Activated T-cell treated with anti-CD3 and anti-CD28 coated beads, Interleukin-2, amount 50 U/mL, for 72 hours (primary cell): ENCODE data around the gene H3-3A. TPM values are rescaled to one million over a fixed set of nuclear protein-coding genes. Genes with fewer than 3 reads are reported as not detected.

ENCODE experiments used
- ATAC-seq, 2 donors: fragments of 150-1000 bp; cut with Tn5 transposase; replicated peaks in 1 of 2; 2 replicates each; pipeline ENCODE4 v1.10.0; 2021; ENCODE audit warnings: moderate library complexity in 2 of 2, mild to moderate bottlenecking in 1 of 2
- DNase-seq, 2 donors: peaks; one replicate each; pipeline ENCODE4 v3.0.0; 2021 to 2022; ENCODE audit warnings: mixed read lengths in 1 of 2
- H3K27ac Mint-ChIP-seq: one replicate; pipeline ENCODE4 v1.8.0; 2022; ENCODE audit warnings: mild to moderate bottlenecking, moderate library complexity, mixed read lengths
- H3K27me3 Mint-ChIP-seq: one replicate; pipeline ENCODE4 v1.8.0; 2022; ENCODE audit warnings: low read depth, mixed read lengths
- H3K36me3 Mint-ChIP-seq, 2 donors: one replicate each; pipeline ENCODE4 v1.8.0; 2022; ENCODE audit warnings: mixed read lengths in 2 of 2, mild to moderate bottlenecking in 1 of 2; ENCODE audit not compliant: insufficient read depth in 2 of 2
- H3K4me1 Mint-ChIP-seq: one replicate; pipeline ENCODE4 v1.8.0; 2022; ENCODE audit warnings: low read depth, mixed read lengths
- H3K4me3 Mint-ChIP-seq, 2 donors: one replicate each; pipeline ENCODE4 v1.8.0; 2022; ENCODE audit warnings: mild to moderate bottlenecking in 2 of 2, mixed read lengths in 2 of 2, moderate library complexity in 2 of 2
- H3K9me3 Mint-ChIP-seq, 2 donors: one replicate each; pipeline ENCODE4 v1.8.0; 2022; ENCODE audit warnings: mixed read lengths in 2 of 2
- total RNA-seq, 2 donors: library from RNA; stranded (reverse); gene quantifications; one replicate each; pipeline ENCODE4 v1.2.3, GENCODE V29; 2022

The H3-3A gene
- 100 to 1,000 TPM; 231 to 239 TPM for total RNA-seq

DNA sequence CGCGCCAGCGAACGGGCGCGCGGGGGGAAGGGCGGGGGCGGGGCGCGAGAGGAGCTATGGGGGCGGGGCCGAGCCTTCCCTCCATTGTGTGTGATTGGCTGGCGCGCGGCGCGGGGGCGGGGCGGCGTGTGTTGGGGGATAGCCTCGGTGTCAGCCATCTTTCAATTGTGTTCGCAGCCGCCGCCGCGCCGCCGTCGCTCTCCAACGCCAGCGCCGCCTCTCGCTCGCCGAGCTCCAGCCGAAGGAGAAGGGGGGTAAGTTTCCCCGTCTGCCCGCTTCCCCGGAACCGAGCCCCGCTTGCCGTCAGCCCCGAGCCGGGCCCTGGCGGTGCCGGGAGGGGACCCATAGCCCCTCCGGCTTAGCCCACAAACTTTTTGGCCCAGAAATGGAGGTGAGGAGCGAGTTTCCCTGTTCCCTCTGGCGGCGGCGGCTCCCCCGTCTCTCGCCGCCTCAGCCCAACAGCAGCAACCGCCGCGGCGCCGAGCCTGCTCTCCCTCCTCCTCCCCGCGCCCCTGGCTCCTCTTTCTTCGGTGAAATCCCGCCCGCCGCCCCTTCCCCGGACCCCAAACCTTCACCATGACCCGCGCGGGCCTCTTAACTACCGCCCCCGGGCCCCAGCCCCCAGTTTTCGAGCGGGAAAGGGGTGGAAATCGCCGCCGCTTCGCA lies at the start of gene H3-3A:
Gene H3-3A, plus strand, starts transcription at position 159 of the 666 bp plus-strand sequence. CDS start 1,636 bp downstream, outside the sequence.
- peak; percentile 87 for ATAC-seq
- Mint-ChIP-seq H3K27ac (peak within 1 kb of the TSS; percentile 96), H3K4me3 (peak within 1 kb of the TSS; percentile 100), H3K27me3 (no peaks in the 10 kb centered on the region), H3K4me1 (peaks cover 41% of the 10 kb centered on the region), H3K36me3 (peaks cover 20 to 38% of the 10 kb centered on the region in 2 donors), H3K9me3 (no peaks in the 10 kb centered on the region)
- peak; percentile 98 to 99 for DNase-seq

- no peak overlapping the region for H3K27ac Mint-ChIP-seq
- ATAC-seq = no peak
- DNase-seq = no peak
- peaks cover 16% of the 10 kb centered on the region for H3K27me3 Mint-ChIP-seq
- H3K9me3 Mint-ChIP-seq = no peaks in the 10 kb centered on the region
- H3K4me3 Mint-ChIP-seq = no peak overlapping the region
- H3K4me1 Mint-ChIP-seq = peaks cover 6% of the 10 kb centered on the region
- no peaks in the 10 kb centered on the region for H3K36me3 Mint-ChIP-seq
Measured at GRCh38 chr1:226017070-226017469, 45.4 kb upstream of the H3-3A start.

- Mint-ChIP-seq H3K27me3 (peaks cover 12% of the 10 kb centered on the region), H3K4me1 (peaks cover 6% of the 10 kb centered on the region), H3K9me3 (no peaks in the 10 kb centered on the region), H3K36me3 (no peaks in the 10 kb centered on the region), H3K27ac (no peak overlapping the region), H3K4me3 (no peak overlapping the region)
- no peak for DNase-seq
- ATAC-seq = no peak
Measured at GRCh38 chr1:226019572-226019971, 42.9 kb upstream of the H3-3A start.

DNA sequence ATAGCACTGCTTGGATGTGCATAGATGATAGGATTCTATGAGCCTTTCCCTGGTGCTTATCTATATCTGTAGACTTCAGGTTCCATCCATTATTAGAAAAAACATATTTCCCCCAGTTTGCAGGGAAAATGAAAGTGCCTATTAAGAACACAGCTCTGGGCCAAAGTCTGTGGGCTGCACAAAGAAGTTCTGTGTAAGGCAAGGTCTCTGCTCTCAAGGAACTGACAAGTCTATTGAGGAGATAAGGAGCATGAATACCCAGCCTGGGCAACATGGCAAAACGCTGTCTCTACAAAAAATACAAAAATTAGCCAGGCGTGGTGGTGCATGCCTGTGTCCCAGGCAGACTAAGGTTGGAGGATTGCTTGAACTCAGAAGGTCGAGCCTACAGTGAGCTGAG lies 41.1 kb upstream of the H3-3A start:
- Mint-ChIP-seq H3K36me3 (no peaks in the 10 kb centered on the region), H3K9me3 (no peaks in the 10 kb centered on the region), H3K4me1 (peaks cover 6% of the 10 kb centered on the region), H3K4me3 (no peak overlapping the region), H3K27me3 (peaks cover 6% of the 10 kb centered on the region), H3K27ac (no peak overlapping the region)
- ATAC-seq (no peak), DNase-seq (no peak)

DNA sequence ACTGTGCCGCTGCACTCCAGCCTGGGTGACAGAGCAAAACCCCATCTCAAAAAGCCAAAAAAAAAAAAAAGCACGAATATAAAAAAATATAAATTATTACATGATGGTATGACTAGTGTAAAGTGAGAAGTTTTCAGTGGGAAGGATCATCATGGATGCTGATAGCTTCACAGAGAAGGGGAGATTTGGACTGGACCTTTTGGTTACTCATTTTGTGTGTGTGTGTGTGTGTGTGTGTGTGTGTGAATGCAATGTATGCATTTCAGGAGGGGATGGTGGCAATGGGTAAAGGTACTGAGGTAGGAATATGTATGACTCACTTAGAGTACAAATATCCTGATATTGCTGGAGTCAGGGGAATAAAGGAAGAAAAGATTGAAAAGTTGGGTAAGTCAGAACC lies 40.7 kb upstream of the H3-3A start:
- DNase-seq = no peak
- no peak for ATAC-seq
- no peaks in the 10 kb centered on the region for H3K36me3 Mint-ChIP-seq
- H3K27ac Mint-ChIP-seq = no peak overlapping the region
- peaks cover 6% of the 10 kb centered on the region for H3K4me1 Mint-ChIP-seq
- no peaks in the 10 kb centered on the region for H3K9me3 Mint-ChIP-seq
- peaks cover 6% of the 10 kb centered on the region for H3K27me3 Mint-ChIP-seq
- H3K4me3 Mint-ChIP-seq = no peak overlapping the region

GRCh38 chr1:226023735-226024134 lies 38.8 kb upstream of the H3-3A start:
- no peaks in the 10 kb centered on the region for H3K4me1 Mint-ChIP-seq
- no peak overlapping the region for H3K27ac Mint-ChIP-seq
- H3K4me3 Mint-ChIP-seq = no peak overlapping the region
- no peak for ATAC-seq
- H3K36me3 Mint-ChIP-seq = no peaks in the 10 kb centered on the region
- no peaks in the 10 kb centered on the region for H3K27me3 Mint-ChIP-seq
- no peaks in the 10 kb centered on the region for H3K9me3 Mint-ChIP-seq
- DNase-seq = no peak

- DNase-seq (no peak), ATAC-seq (no peak)
- no peaks in the 10 kb centered on the region for H3K9me3 Mint-ChIP-seq
- no peak overlapping the region for H3K27ac Mint-ChIP-seq
- no peak overlapping the region for H3K4me3 Mint-ChIP-seq
- no peaks in the 10 kb centered on the region for H3K36me3 Mint-ChIP-seq
- H3K4me1 Mint-ChIP-seq = no peaks in the 10 kb centered on the region
- no peaks in the 10 kb centered on the region for H3K27me3 Mint-ChIP-seq
Measured at GRCh38 chr1:226026833-226027232, 35.7 kb upstream of the H3-3A start.

GRCh38 chr1:226027538-226028217 lies 34.8 kb upstream of the H3-3A start:
- Mint-ChIP-seq H3K36me3 (no peaks in the 10 kb centered on the region), H3K4me1 (no peaks in the 10 kb centered on the region), H3K27ac (no peak overlapping the region), H3K9me3 (no peaks in the 10 kb centered on the region), H3K27me3 (no peaks in the 10 kb centered on the region), H3K4me3 (no peak overlapping the region)
- ATAC-seq (no peak), DNase-seq (no peak)

GRCh38 chr1:226029093-226029496 lies 33.4 kb upstream of the H3-3A start:
- Mint-ChIP-seq H3K36me3 (no peaks in the 10 kb centered on the region), H3K4me1 (no peaks in the 10 kb centered on the region), H3K9me3 (no peaks in the 10 kb centered on the region), H3K27me3 (no peaks in the 10 kb centered on the region), H3K4me3 (no peak overlapping the region), H3K27ac (no peak overlapping the region)
- no peak for DNase-seq
- no peak for ATAC-seq

GRCh38 chr1:226029568-226030225 lies 32.8 kb upstream of the H3-3A start:
- Mint-ChIP-seq H3K4me1 (no peaks in the 10 kb centered on the region), H3K36me3 (no peaks in the 10 kb centered on the region), H3K9me3 (no peaks in the 10 kb centered on the region), H3K27me3 (no peaks in the 10 kb centered on the region), H3K4me3 (no peak overlapping the region), H3K27ac (no peak overlapping the region)
- ATAC-seq (no peak), DNase-seq (no peak)

- no peak for DNase-seq
- H3K4me1 Mint-ChIP-seq = no peaks in the 10 kb centered on the region
- no peaks in the 10 kb centered on the region for H3K9me3 Mint-ChIP-seq
- no peaks in the 10 kb centered on the region for H3K27me3 Mint-ChIP-seq
- no peak overlapping the region for H3K27ac Mint-ChIP-seq
- no peaks in the 10 kb centered on the region for H3K36me3 Mint-ChIP-seq
- no peak overlapping the region for H3K4me3 Mint-ChIP-seq
- no peak for ATAC-seq
Measured at GRCh38 chr1:226033582-226033981, 28.9 kb upstream of the H3-3A start.

DNA sequence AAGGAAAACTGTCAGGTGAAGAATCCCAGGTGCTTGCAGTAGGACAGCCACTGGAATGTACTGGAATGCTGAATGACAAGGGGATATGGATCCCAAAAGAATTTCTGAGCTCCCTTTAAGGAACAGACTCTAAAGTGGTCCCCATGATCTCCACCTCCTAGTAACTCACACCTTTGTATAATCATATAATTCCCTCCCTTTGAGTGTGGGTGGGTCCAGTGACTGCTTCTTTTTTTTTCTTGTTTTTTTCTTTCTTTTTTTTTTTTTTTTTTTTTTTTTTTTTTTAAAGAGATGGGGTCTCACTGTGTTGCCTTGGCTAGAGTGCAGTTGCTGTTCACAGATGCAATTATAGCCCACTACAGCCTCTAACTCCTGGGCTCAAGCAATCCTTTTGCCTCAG lies 28.5 kb upstream of the H3-3A start:
- Mint-ChIP-seq H3K4me1 (no peaks in the 10 kb centered on the region), H3K36me3 (no peaks in the 10 kb centered on the region), H3K27me3 (no peaks in the 10 kb centered on the region), H3K27ac (no peak overlapping the region), H3K4me3 (no peak overlapping the region), H3K9me3 (no peaks in the 10 kb centered on the region)
- DNase-seq (no peak), ATAC-seq (no peak)

DNA sequence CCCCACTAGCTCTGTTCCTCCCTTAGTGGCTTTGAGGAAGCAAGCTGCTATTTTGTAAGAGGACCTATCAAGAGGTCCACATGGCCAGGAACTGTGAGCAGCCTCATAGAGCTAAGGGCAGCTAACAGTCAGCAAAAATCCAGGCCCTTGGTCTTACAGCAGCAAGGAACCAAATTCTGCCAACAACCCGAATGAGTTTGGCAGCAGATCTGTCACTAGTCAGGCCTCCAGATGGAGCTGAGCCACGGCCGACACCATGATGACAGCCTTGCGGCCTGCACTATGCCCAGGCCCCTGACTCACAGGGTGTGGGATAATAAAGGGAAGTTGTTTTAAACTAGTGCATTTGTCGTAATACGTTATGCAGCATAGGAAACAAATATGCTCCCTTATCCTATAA lies 28.0 kb upstream of the H3-3A start:
- Mint-ChIP-seq H3K9me3 (no peaks in the 10 kb centered on the region), H3K27ac (no peak overlapping the region), H3K36me3 (no peaks in the 10 kb centered on the region), H3K27me3 (no peaks in the 10 kb centered on the region), H3K4me3 (no peak overlapping the region), H3K4me1 (no peaks in the 10 kb centered on the region)
- ATAC-seq = no peak
- no peak for DNase-seq
